ENCODE results near the gene ACSS3. TPM values are rescaled to one million over a fixed set of nuclear protein-coding genes. Genes with fewer than 3 reads are reported as not detected.

The ACSS3 gene
- total RNA-seq, 4 donors from 2014 or later, result 5.0 to 13.6 (median 7.8) TPM

DNA sequence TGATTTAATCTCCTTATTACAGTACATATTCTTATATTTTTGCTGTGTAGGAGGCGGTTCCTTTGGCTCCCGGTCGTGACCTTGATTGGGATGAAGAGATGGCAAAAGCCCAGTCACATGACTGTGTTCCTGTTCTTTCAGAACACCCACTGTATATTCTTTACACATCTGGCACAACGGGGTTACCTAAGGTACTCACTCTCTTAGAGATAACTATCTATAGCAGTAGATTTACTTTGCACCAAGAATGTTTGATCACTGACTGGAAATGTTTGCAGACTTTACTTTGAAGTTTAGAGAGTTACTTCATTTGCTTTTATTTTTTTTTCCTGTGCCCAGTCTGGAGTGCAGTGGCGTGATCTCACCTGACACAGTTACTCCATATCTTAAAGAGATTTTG is 65.2 kb downstream of the ACSS3 start:
- intact Hi-C loops (cut with DNase I; ENCODE audit: low total_unique reads), result no loop called here
- no peak for ATAC-seq

DNA sequence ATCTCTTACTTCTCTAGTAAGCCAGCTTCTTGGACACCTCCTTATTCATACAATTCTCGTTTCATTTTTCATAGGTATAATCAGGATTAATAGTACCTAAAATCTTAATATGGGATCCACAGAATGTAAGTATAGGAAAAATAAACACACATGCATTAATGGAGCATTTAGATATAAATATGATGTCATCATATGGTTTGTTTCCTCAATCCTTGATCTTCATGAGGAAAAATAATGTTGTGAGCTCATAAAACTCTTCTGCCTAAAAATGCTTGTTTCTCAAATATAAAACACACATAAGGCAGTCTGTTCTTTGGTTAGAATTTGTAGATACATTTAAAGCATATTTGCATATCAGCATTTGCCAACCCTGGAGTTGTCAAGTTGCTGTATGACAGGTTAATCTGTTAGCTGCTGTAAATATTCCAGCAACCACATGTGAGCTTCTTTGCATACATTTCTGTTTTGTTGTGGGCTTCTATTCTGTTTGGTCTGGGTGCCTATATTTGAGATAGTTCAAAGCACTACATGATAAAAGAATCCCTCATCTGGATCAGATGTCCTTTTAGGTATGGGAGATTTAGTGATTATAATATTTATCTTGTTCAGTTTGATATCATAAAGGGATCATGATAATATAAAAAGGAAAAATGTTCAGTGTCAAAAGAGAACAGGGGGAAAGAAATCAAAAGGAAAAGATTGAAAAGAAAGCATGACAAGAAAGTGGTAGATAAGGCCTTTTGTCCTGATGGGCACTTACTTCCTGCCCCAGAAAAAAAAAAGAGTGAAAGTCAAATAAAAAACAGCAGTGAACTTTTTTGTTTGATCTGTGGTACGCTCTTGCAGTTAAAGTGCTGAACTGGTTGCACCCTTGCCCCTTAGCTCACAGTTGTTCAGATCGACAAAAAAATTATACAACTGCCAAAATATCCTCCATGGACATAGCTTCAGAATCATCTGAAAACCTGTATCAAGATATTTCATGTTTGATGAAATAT is 68.6 kb downstream of the ACSS3 start:
- Histone ChIP-seq H3K27me3 (no peaks in the 10 kb centered on the region), H3K4me3 (no peak overlapping the region), H3K36me3 (no peaks in the 10 kb centered on the region), H3K9me3 (no peaks in the 10 kb centered on the region), H3K4me1 (no peaks in the 10 kb centered on the region), H3K27ac (no peak overlapping the region)
- no peak for TF ChIP-seq POLR2A (IDR thresholded peaks at IDR 0.05)
- TF ChIP-seq, protein P1, sequence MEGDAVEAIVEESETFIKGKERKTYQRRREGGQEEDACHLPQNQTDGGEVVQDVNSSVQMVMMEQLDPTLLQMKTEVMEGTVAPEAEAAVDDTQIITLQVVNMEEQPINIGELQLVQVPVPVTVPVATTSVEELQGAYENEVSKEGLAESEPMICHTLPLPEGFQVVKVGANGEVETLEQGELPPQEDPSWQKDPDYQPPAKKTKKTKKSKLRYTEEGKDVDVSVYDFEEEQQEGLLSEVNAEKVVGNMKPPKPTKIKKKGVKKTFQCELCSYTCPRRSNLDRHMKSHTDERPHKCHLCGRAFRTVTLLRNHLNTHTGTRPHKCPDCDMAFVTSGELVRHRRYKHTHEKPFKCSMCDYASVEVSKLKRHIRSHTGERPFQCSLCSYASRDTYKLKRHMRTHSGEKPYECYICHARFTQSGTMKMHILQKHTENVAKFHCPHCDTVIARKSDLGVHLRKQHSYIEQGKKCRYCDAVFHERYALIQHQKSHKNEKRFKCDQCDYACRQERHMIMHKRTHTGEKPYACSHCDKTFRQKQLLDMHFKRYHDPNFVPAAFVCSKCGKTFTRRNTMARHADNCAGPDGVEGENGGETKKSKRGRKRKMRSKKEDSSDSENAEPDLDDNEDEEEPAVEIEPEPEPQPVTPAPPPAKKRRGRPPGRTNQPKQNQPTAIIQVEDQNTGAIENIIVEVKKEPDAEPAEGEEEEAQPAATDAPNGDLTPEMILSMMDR (IDR thresholded peaks at IDR 0.05 in 4 of 5, conservative IDR thresholded peaks at IDR 0.05 in 1 of 5), result no peak
- ATAC-seq, result no peak
- DNase-seq, result no peak
- intact Hi-C loops (cut with DNase I; ENCODE audit: low total_unique reads), result no loop called here
- in situ Hi-C loops (cut with MboI; ENCODE audit: low sequenced_read_pairs in 4 of 4), result no loop called here

More for the DNA sequence above, 65.2 kb downstream of the ACSS3 start:
- no peak for DNase-seq
- Histone ChIP-seq H3K4me3 (no peak overlapping the region), H3K27ac (no peak overlapping the region), H3K9me3 (no peaks in the 10 kb centered on the region), H3K36me3 (peaks cover 0 to 6% of the 10 kb centered on the region in 2 donors), H3K4me1 (no peaks in the 10 kb centered on the region), H3K27me3 (no peaks in the 10 kb centered on the region)
- in situ Hi-C loops (cut with MboI; ENCODE audit: low sequenced_read_pairs in 4 of 4), result no loop called here
- no peak for TF ChIP-seq POLR2A (IDR thresholded peaks at IDR 0.05)

DNA sequence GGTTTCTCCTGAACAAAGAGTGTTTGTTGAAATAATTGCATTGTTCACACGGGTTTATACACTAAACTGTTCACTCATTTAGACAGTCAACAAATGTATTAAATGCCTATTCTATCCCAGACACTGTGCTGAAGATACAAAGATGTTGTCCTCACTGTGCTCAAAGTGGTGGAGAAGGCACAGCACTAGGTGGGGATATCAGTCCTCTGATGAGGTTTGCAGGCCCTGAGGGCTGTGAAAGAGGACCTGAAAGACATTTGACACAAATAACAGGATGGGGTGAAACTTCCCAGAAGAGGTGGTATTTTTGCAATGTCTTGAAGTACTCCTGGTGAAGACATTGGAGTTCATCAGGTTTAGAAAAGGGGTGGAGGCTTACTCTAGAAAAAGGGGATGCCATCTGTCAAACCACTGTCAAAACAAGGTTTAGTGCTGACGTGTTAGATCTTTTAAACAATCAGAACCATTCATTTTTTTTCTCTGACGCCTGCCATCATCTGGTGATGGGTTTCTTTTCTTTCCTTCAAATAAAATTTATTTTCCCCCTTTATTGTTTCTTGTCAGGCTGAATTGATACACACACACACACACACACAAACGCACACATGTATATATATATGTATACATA is 69.5 kb downstream of the ACSS3 start:
- Histone ChIP-seq H3K9me3 (no peaks in the 10 kb centered on the region), H3K36me3 (peaks cover 0 to 5% of the 10 kb centered on the region in 2 donors), H3K27ac (no peak overlapping the region), H3K4me1 (no peaks in the 10 kb centered on the region), H3K4me3 (no peak overlapping the region), H3K27me3 (no peaks in the 10 kb centered on the region)
- TF ChIP-seq, protein P1 (IDR thresholded peaks at IDR 0.05 in 4 of 5, conservative IDR thresholded peaks at IDR 0.05 in 1 of 5), result no peak
- ATAC-seq, result no peak
- intact Hi-C loops (cut with DNase I; ENCODE audit: low total_unique reads), result no loop called here
- no peak for DNase-seq
- in situ Hi-C loops (cut with MboI; ENCODE audit: low sequenced_read_pairs in 4 of 4), result no loop called here

DNA sequence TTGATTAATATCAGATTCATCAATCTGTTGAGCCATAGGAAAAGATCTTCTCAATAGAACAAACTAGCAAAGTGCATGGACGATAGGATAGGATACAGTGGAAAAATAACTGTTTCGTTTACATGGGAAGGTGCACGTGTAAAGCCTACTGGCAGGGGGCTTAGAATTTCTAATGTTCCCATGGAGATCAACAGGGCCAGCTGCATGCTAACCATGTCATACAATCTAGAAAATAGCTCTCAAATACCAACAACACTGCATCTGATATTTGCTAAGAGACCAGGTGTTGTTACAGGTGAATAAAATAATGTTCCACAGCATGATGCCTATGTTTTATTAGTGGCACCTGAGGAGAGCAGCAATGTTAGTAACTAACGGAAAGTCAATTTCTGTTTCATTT is 72.5 kb downstream of the ACSS3 start:
- DNase-seq (no peak), ATAC-seq (no peak)
- TF ChIP-seq, protein P1 (IDR thresholded peaks at IDR 0.05 in 4 of 5, conservative IDR thresholded peaks at IDR 0.05 in 1 of 5), result no peak
- TF ChIP-seq POLR2A (IDR thresholded peaks at IDR 0.05), result no peak
- no peak overlapping the region for H3K27ac ChIP-seq
- no peak overlapping the region for H3K4me3 ChIP-seq
- peaks cover 0 to 9% of the 10 kb centered on the region in 2 donors for H3K36me3 ChIP-seq
- H3K9me3 ChIP-seq, result no peaks in the 10 kb centered on the region
- in situ Hi-C loops (cut with MboI; ENCODE audit: low sequenced_read_pairs in 4 of 4) (no loop called here), intact Hi-C loops (cut with DNase I; ENCODE audit: low total_unique reads) (no loop called here)
- H3K27me3 ChIP-seq, result no peaks in the 10 kb centered on the region
- H3K4me1 ChIP-seq, result no peaks in the 10 kb centered on the region

DNA sequence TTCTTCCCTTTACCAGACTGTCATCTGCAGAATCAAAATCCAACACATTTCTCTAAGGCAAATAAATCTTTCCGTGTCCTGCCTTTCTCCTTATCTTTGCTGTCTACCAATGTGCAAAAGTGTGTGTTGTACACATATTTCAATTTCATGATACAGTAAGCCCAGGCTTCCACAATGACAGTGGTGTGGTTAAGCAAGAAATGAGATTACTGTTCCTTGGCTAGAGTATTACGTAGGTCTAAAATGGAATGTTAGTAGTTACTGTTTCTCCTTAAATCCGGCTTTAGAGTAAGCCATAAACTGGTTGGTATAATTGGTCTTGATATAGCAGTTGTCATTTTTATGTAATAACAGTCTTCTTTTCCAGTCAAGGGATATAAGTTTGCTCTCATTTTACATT is 82.0 kb downstream of the ACSS3 start:
- Histone ChIP-seq H3K4me3 (no peak overlapping the region), H3K4me1 (no peaks in the 10 kb centered on the region), H3K36me3 (no peaks in the 10 kb centered on the region), H3K27ac (no peak overlapping the region), H3K27me3 (no peaks in the 10 kb centered on the region), H3K9me3 (no peaks in the 10 kb centered on the region)
- TF ChIP-seq POLR2A (IDR thresholded peaks at IDR 0.05), result no peak
- TF ChIP-seq, protein P1 (IDR thresholded peaks at IDR 0.05 in 4 of 5, conservative IDR thresholded peaks at IDR 0.05 in 1 of 5), result no peak
- DNase-seq, result no peak
- intact Hi-C loops (cut with DNase I; ENCODE audit: low total_unique reads), result no loop called here
- in situ Hi-C loops (cut with MboI; ENCODE audit: low sequenced_read_pairs in 4 of 4), result no loop called here
- ATAC-seq, result no peak
